Natural killer cell (primary cell): Measurements from ENCODE around the gene SCYGR4. TPM values are rescaled to one million over a fixed set of nuclear protein-coding genes. Genes with fewer than 3 reads are reported as not detected.
"Not testable (repeated sequence)": the region's sequence is repeated elsewhere in the genome, so short reads cannot be mapped to it uniquely, and the experiment has no call there.

Experiments
- ATAC-seq, 3 donors: fragments of 150-1000 bp in 2 of 3; fragments of 200-7000 bp in 1 of 3; cut with Tn5 transposase; 1 replicate in 1 of 3; 2 replicates in 2 of 3; pipeline ENCODE4 v1.10.0; 2021; ENCODE audit warnings: mild to moderate bottlenecking in 2 of 3, moderate library complexity in 2 of 3
- DNase-seq, 2 donors: peaks; one replicate each; pipeline versions ENCODE4 v3.0.0 to v3.0.0-alpha.2; 2013 to 2021; ENCODE audit warnings: mixed read lengths in 1 of 2
- H3K27ac ChIP-seq: one replicate; pipeline ENCODE4 v1.5.1; 2013; ENCODE audit warnings: mild to moderate bottlenecking, low read length
- H3K27me3 ChIP-seq: one replicate; pipeline ENCODE4 v1.6.1; 2013; ENCODE audit warnings: low read length; ENCODE audit not compliant: control insufficient read depth, insufficient read depth
- H3K36me3 ChIP-seq: one replicate; pipeline ENCODE4 v1.6.1; 2013; ENCODE audit warnings: low read length; ENCODE audit not compliant: control insufficient read depth, insufficient read depth
- H3K4me1 ChIP-seq: one replicate; pipeline ENCODE4 v1.6.1; 2013; ENCODE audit warnings: low read length; ENCODE audit not compliant: control insufficient read depth, insufficient read depth
- H3K4me3 ChIP-seq: one replicate; pipeline ENCODE4 v1.5.1; 2013; ENCODE audit warnings: low read length
- H3K9me3 ChIP-seq: one replicate; pipeline ENCODE4 v1.6.1; 2013; ENCODE audit warnings: low read length; ENCODE audit not compliant: control insufficient read depth, insufficient read depth
- H3K27ac Mint-ChIP-seq, 2 donors: one replicate each; pipeline ENCODE4 v1.8.0; 2022; ENCODE audit warnings: mild to moderate bottlenecking in 2 of 2, mixed read lengths in 2 of 2, moderate library complexity in 1 of 2
- H3K27me3 Mint-ChIP-seq, 2 donors: one replicate each; pipeline ENCODE4 v1.8.0; 2022; ENCODE audit warnings: low read depth in 2 of 2, mixed read lengths in 2 of 2
- H3K36me3 Mint-ChIP-seq: one replicate; pipeline ENCODE4 v1.8.0; 2022; ENCODE audit warnings: mixed read lengths
- H3K4me1 Mint-ChIP-seq, 2 donors: one replicate each; pipeline ENCODE4 v1.8.0; 2022; ENCODE audit warnings: mixed read lengths in 2 of 2
- H3K4me3 Mint-ChIP-seq: one replicate; pipeline ENCODE4 v1.8.0; 2022; ENCODE audit warnings: mild to moderate bottlenecking, moderate library complexity, mixed read lengths
- H3K9me3 Mint-ChIP-seq, 2 donors: one replicate each; pipeline ENCODE4 v1.8.0; 2022; ENCODE audit warnings: mixed read lengths in 2 of 2
- CTCF ChIP-seq: fragments of 200-600 bp; IDR thresholded peaks from one replicate; pipeline ENCODE4 v1.8.0; 2022; ENCODE audit warnings: antibody characterized with exemption
- WGBS: methylation state at CpG from one replicate; pipeline ENCODE4 v1.1.7; 2013; ENCODE audit warnings: missing lambda C conversion rate; ENCODE audit not compliant: insufficient coverage; 5-methylcytosine and 5-hydroxymethylcytosine counted together
- intact Hi-C: fragments of 100-400 bp; cut with micrococcal nuclease; formaldehyde crosslinking; loops from one replicate; pipeline ENCODE4 v1.14.2; 2022
- total RNA-seq, 4 donors: library from RNA; stranded (reverse); fragments of 120-200 nt in 1 of 4; gene quantifications; one replicate each; pipeline versions ENCODE4 v1.2.3 to v1.2.4, GENCODE V29; 2013 to 2022

SCYGR4 gene
- total RNA-seq, 3 donors from 2014 or later (not counting 1 experiment from before 2014, with no cell fraction given), result not detected

DNA sequence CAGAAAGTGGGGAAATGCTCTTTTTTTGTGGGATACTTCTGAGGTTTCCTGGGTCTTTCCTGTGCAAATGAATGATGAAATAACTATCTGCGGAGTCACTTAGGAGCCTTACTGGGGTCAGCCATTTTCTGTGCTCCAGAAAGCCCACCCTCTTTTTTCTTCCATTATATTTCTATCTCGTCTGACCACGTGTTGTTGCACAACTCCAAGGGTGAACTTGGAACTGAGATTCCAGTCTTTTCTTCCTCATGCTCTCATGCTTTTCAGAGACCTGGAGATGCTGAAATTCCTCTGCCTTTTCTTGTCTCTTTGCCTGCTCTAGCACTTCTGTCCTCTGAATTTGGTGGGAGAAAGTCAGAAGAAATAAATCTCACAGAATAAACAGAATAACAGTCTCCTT lies 44.5 kb downstream of the SCYGR4 start:
- no peak for TF ChIP-seq CTCF
- DNase-seq (no peak), ATAC-seq (no peak)
- intact Hi-C loops, result no loop called here
- Mint-ChIP-seq H3K27ac (no peak overlapping the region), H3K9me3 (no peaks in the 10 kb centered on the region), H3K27me3 (no peaks in the 10 kb centered on the region), H3K36me3 (no peaks in the 10 kb centered on the region), H3K4me3 (no peak overlapping the region), H3K4me1 (no peaks in the 10 kb centered on the region)
- Histone ChIP-seq H3K36me3 (no peaks in the 10 kb centered on the region), H3K4me1 (no peaks in the 10 kb centered on the region), H3K27me3 (no peaks in the 10 kb centered on the region), H3K4me3 (no peak overlapping the region), H3K27ac (no peak overlapping the region), H3K9me3 (no peaks in the 10 kb centered on the region)
- WGBS, result 61% methylated on average over 3 of the region's 3 CpGs

GRCh38 chr2:227665189-227665940 lies 48.1 kb downstream of the SCYGR4 start:
- Mint-ChIP-seq H3K36me3 (no peaks in the 10 kb centered on the region), H3K4me3 (no peak overlapping the region), H3K9me3 (no peaks in the 10 kb centered on the region), H3K27ac (no peak overlapping the region), H3K27me3 (no peaks in the 10 kb centered on the region), H3K4me1 (no peaks in the 10 kb centered on the region)
- intact Hi-C loops, result no loop called here
- Histone ChIP-seq H3K27ac (no peak overlapping the region), H3K4me1 (no peaks in the 10 kb centered on the region), H3K27me3 (no peaks in the 10 kb centered on the region), H3K9me3 (no peaks in the 10 kb centered on the region), H3K36me3 (no peaks in the 10 kb centered on the region), H3K4me3 (no peak overlapping the region)
- WGBS, result 91% methylated on average over 5 of the region's 6 CpGs
- TF ChIP-seq CTCF, result no peak
- no peak for DNase-seq
- ATAC-seq, result no peak

DNA sequence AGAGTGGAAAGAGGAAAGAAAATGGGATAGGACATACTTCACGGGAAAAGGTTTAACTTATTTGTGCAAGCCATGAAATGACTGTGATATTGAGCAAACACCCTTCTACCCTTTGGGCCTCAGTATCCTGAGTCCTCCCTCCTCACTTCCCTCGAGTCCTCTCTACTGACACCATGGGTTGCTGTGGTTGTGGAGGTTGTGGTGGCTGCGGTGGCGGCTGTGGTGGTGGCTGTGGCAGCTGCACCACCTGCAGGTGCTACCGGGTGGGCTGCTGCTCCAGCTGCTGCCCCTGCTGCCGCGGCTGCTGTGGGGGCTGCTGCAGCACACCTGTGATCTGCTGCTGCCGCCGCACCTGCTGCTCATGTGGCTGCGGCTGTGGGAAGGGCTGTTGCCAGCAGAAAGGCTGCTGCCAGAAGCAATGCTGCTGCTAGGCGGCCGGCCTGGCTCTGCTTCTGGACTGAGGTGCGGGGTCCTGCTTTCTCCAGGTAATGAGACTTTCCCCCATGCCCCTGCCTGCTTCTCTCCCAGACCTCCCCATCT lies 49.4 kb downstream of the SCYGR4 start, which contains the start of gene SCYGR5:
Gene SCYGR5 (plus strand): TSS at position 174 of the 540 bp plus-strand sequence. CDS start 0 bp downstream, at position 174.
- ATAC-seq, H3K4me3 Mint-ChIP-seq, H3K27me3 ChIP-seq, H3K4me1 Mint-ChIP-seq, H3K36me3 Mint-ChIP-seq, DNase-seq, H3K27ac Mint-ChIP-seq, intact Hi-C loops, H3K36me3 ChIP-seq, H3K4me1 ChIP-seq, H3K9me3 ChIP-seq, H3K27me3 Mint-ChIP-seq, H3K9me3 Mint-ChIP-seq, H3K4me3 ChIP-seq, H3K27ac ChIP-seq: not testable (repeated sequence)
- WGBS, result 93% methylated on average over 8 of the region's 13 CpGs

Other genes with a start within 250 kb of the SCYGR4 start
- not detected for gene TM4SF20, start 238.2 kb upstream of the SCYGR4 start, total RNA-seq
- not detected for gene SCYGR1, start 229.5 kb upstream of the SCYGR4 start, total RNA-seq
- 10 to 100 TPM; 65.0 to 71.6 (median 67.3) TPM for gene AGFG1, start 145.3 kb upstream of the SCYGR4 start, total RNA-seq
- gene SCYGR2, start 18.6 kb upstream of the SCYGR4 start, total RNA-seq, result not detected
- not detected for gene SCYGR3, start 2.7 kb upstream of the SCYGR4 start, total RNA-seq
- not detected for gene SCYGR5, start 49.3 kb downstream of the SCYGR4 start, total RNA-seq
- gene SLC19A3, start 100.5 kb downstream of the SCYGR4 start, total RNA-seq, result not detected
- gene SCYGR6, start 107.3 kb downstream of the SCYGR4 start, total RNA-seq, result not detected
- gene SCYGR7, start 110.8 kb downstream of the SCYGR4 start, total RNA-seq, result not detected
- gene SCYGR8, start 128.4 kb downstream of the SCYGR4 start, total RNA-seq, result not detected
- gene CCL20, start 196.3 kb downstream of the SCYGR4 start, total RNA-seq, result 1 to 10 TPM in 1 of 3 donors, not detected in 2; 2.0 TPM